Caki2 (cell line): ENCODE measurements around the gene MAP2K7. TPM values are rescaled to one million over a fixed set of nuclear protein-coding genes. Genes with fewer than 3 reads are reported as not detected.
A peak's percentile ranks its signal among the peaks of the same experiment; 100 is the strongest.
"Not testable (repeated sequence)": the region's sequence is repeated elsewhere in the genome, so short reads cannot be mapped to it uniquely, and the experiment has no call there.

Experiments
- DNase-seq: peaks from one replicate; pipeline ENCODE4 v3.0.0-alpha.2; 2015; ENCODE audit warnings: low read depth
- in situ Hi-C: cut with HindIII; loops from 2 replicates; pipeline ENCODE4 v1.10.0; 2016; ENCODE audit warnings: low sequenced_read_pairs, low pct_unique_long_range_greater_than_20kb, mixed read lengths
- total RNA-seq: library from RNA; depleted of rRNA; stranded (reverse); fragments of >200 nt; shearing (Covaris generic); gene quantifications from 2 replicates; pipeline ENCODE4 v1.2.3, GENCODE V29; 2014; ENCODE audit warnings: low replicate concordance

MAP2K7 gene
- total RNA-seq, 1 experiment from 2014 or later: 8.6 TPM

GRCh38 chr19:7879111-7879807 lies 24.4 kb upstream of the MAP2K7 start:
- in situ Hi-C loops: no loop called here

GRCh38 chr19:7879836-7880235 lies 23.8 kb upstream of the MAP2K7 start:
- in situ Hi-C loops: no loop called here
- DNase-seq: no peak

More at GRCh38 chr19:7879111-7879807, 24.4 kb upstream of the MAP2K7 start:
- no peak for DNase-seq

GRCh38 chr19:7881910-7882309 lies 21.8 kb upstream of the MAP2K7 start:
- DNase-seq: no peak
- in situ Hi-C loops: no loop called here

- no peak for DNase-seq
- in situ Hi-C loops: no loop called here
Observed at GRCh38 chr19:7883105-7883504, 20.6 kb upstream of the MAP2K7 start.

GRCh38 chr19:7883796-7884570 lies 19.7 kb upstream of the MAP2K7 start:
- no peak for DNase-seq
- in situ Hi-C loops: no loop called here

- in situ Hi-C loops: no loop called here
- DNase-seq: no peak
Observed at GRCh38 chr19:7885818-7886217, 17.9 kb upstream of the MAP2K7 start.

- in situ Hi-C loops: no loop called here
- DNase-seq: no peak
Observed at GRCh38 chr19:7887408-7888144, 16.1 kb upstream of the MAP2K7 start.

- in situ Hi-C loops: no loop called here
- peak; percentile 39 for DNase-seq
Observed at GRCh38 chr19:7888145-7888825, 15.4 kb upstream of the MAP2K7 start, which contains the start of gene LRRC8E. Gene LRRC8E, plus strand, starts transcription at chr19:7888510. Its CDS starts 7,094 bp downstream, at chr19:7895604.

GRCh38 chr19:7888826-7889217 lies 14.9 kb upstream of the MAP2K7 start:
- DNase-seq: no peak
- in situ Hi-C loops: no loop called here

- in situ Hi-C loops: not testable (repeated sequence)
- DNase-seq: peak; percentile 51
Observed at GRCh38 chr19:7893362-7894101, 10.1 kb upstream of the MAP2K7 start.

GRCh38 chr19:7894612-7895309 lies 8.9 kb upstream of the MAP2K7 start:
- in situ Hi-C loops: no loop called here
- DNase-seq: no peak

GRCh38 chr19:7895565-7895964 lies 8.1 kb upstream of the MAP2K7 start:
- DNase-seq: no peak

GRCh38 chr19:7897292-7897691 lies 6.4 kb upstream of the MAP2K7 start:
- in situ Hi-C loops: no loop called here
- DNase-seq: no peak

More at GRCh38 chr19:7895565-7895964, 8.1 kb upstream of the MAP2K7 start:
- in situ Hi-C loops: no loop called here

GRCh38 chr19:7898967-7899366 lies 4.7 kb upstream of the MAP2K7 start:
- DNase-seq: no peak
- in situ Hi-C loops: no loop called here

GRCh38 chr19:7899751-7900378 lies 3.8 kb upstream of the MAP2K7 start:
- no peak for DNase-seq
- in situ Hi-C loops: no loop called here

- in situ Hi-C loops: no loop called here
- no peak for DNase-seq
Observed at GRCh38 chr19:7900401-7900870, 3.2 kb upstream of the MAP2K7 start.

GRCh38 chr19:7900931-7901330 lies 2.7 kb upstream of the MAP2K7 start:
- DNase-seq: no peak
- in situ Hi-C loops: no loop called here
